Chondrocyte (in vitro differentiated cells): Measurements from ENCODE around the gene COL19A1. TPM values are rescaled to one million over a fixed set of nuclear protein-coding genes. Genes with fewer than 3 reads are reported as not detected.

Source experiments
- DNase-seq: peaks from one replicate; pipeline ENCODE4 v3.0.0; 2021; ENCODE audit warnings: mixed read lengths, low spot score
- H3K27ac Mint-ChIP-seq: one replicate; pipeline ENCODE4 v1.8.0; 2021; ENCODE audit warnings: mild to moderate bottlenecking, moderate library complexity, mixed read lengths; ENCODE audit not compliant: unreplicated experiment
- H3K27me3 Mint-ChIP-seq: 2 replicates; pipeline ENCODE4 v1.8.0; 2021; ENCODE audit warnings: low read depth, mixed read lengths
- H3K36me3 Mint-ChIP-seq: 2 replicates; pipeline ENCODE4 v1.8.0; 2021; ENCODE audit warnings: low read depth, mixed read lengths
- H3K4me1 Mint-ChIP-seq: 2 replicates; pipeline ENCODE4 v1.8.0; 2021; ENCODE audit warnings: low read depth, mild to moderate bottlenecking, mixed read lengths
- H3K4me3 Mint-ChIP-seq: one replicate; pipeline ENCODE4 v1.8.0; 2021; ENCODE audit warnings: mild to moderate bottlenecking, moderate library complexity, mixed read lengths; ENCODE audit not compliant: unreplicated experiment
- H3K9me3 Mint-ChIP-seq: 2 replicates; pipeline ENCODE4 v1.8.0; 2021; ENCODE audit warnings: low read depth, mixed read lengths
- total RNA-seq: library from RNA; stranded (reverse); gene quantifications from 3 replicates; pipeline ENCODE4 v1.2.1, GENCODE V29; 2021
- TF ChIP-seq, protein P1 (sequence below): fragments of 200-600 bp; sonication (generic); IDR thresholded peaks from 2 replicates; pipeline ENCODE4 v1.5.0; 2021; ENCODE audit warnings: antibody characterized with exemption, mild to moderate bottlenecking, moderate library complexity

The COL19A1 gene
- total RNA-seq, 1 donor from 2014 or later: 2.0 TPM

DNA sequence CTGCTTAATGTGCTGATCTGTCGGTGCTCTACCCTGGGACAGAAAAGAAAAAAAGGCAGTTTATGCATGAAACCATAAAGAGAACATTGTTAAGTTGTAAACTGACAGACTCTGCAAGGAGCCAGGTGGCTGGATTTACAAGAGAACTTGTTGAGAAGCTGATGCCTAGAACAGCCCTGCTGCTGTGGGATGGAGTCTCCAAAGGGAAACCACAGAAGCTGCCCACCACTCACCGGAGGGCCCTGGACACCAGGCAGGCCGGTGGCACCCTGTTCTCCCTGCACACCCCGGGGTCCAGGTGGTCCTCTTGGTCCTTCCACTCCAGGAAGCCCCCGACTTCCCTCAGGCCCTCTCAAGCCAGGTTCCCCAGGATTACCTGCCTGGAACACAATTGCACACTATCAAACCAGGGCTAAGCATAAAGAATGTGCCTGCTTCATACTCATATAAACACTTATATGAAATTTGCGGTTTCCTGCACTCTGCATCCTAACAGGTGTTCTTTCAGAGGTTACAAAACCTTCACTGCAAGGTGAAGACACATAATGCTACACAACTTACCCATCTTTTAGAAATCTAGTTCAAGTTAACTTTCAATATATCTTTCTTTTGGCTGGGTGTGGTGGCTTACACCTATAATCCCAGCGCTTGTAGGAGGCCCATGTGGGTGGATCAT is 368.3 kb downstream of the COL19A1 start:
- H3K27ac Mint-ChIP-seq: no peak overlapping the region

GRCh38 chr6:70236343-70236742 is 370.0 kb downstream of the COL19A1 start:
- Mint-ChIP-seq H3K4me1 (no peaks in the 10 kb centered on the region), H3K27ac (no peak overlapping the region), H3K4me3 (no peak overlapping the region), H3K9me3 (no peaks in the 10 kb centered on the region), H3K27me3 (peaks cover 4% of the 10 kb centered on the region), H3K36me3 (no peaks in the 10 kb centered on the region)
- TF ChIP-seq, protein P1, sequence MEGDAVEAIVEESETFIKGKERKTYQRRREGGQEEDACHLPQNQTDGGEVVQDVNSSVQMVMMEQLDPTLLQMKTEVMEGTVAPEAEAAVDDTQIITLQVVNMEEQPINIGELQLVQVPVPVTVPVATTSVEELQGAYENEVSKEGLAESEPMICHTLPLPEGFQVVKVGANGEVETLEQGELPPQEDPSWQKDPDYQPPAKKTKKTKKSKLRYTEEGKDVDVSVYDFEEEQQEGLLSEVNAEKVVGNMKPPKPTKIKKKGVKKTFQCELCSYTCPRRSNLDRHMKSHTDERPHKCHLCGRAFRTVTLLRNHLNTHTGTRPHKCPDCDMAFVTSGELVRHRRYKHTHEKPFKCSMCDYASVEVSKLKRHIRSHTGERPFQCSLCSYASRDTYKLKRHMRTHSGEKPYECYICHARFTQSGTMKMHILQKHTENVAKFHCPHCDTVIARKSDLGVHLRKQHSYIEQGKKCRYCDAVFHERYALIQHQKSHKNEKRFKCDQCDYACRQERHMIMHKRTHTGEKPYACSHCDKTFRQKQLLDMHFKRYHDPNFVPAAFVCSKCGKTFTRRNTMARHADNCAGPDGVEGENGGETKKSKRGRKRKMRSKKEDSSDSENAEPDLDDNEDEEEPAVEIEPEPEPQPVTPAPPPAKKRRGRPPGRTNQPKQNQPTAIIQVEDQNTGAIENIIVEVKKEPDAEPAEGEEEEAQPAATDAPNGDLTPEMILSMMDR: no peak
- DNase-seq: no peak

More for the DNA sequence above, 368.3 kb downstream of the COL19A1 start:
- TF ChIP-seq, protein P1: no peak
- Mint-ChIP-seq H3K9me3 (no peaks in the 10 kb centered on the region), H3K4me1 (no peaks in the 10 kb centered on the region), H3K27me3 (peaks cover 4% of the 10 kb centered on the region), H3K36me3 (no peaks in the 10 kb centered on the region), H3K4me3 (no peak overlapping the region)
- no peak for DNase-seq

DNA sequence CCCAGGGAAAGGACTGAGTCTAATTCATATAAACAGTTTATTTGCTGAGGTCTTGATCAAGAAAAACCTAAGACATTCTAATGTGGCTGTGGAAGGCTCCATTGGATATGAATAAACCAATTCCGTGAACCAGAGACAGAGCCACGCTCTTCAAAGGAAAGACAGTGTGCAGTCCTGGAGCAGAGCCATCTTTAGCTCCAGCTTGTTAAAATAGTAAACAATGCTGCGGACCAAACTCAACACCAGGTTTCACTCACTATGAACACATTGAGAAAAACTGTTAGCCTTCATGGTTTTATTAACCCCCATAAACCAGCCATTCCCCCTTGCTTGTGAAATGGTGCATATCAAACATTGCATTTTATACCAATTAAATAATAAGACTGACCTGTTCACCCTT is 374.7 kb downstream of the COL19A1 start:
- no peak for DNase-seq
- H3K27ac Mint-ChIP-seq: no peak overlapping the region
- H3K9me3 Mint-ChIP-seq: no peaks in the 10 kb centered on the region
- no peaks in the 10 kb centered on the region for H3K36me3 Mint-ChIP-seq
- peaks cover 4% of the 10 kb centered on the region for H3K27me3 Mint-ChIP-seq
- H3K4me1 Mint-ChIP-seq: peaks cover 9% of the 10 kb centered on the region
- no peak overlapping the region for H3K4me3 Mint-ChIP-seq
- TF ChIP-seq, protein P1: no peak

- Mint-ChIP-seq H3K4me1 (peaks cover 9% of the 10 kb centered on the region), H3K9me3 (no peaks in the 10 kb centered on the region), H3K36me3 (no peaks in the 10 kb centered on the region), H3K4me3 (no peak overlapping the region), H3K27ac (no peak overlapping the region), H3K27me3 (peaks cover under 1% of the 10 kb centered on the region)
- TF ChIP-seq, protein P1: no peak
- no peak for DNase-seq
These were observed 375.6 kb downstream of the COL19A1 start for GRCh38 chr6:70241991-70242420.

- TF ChIP-seq, protein P1: no peak
- Mint-ChIP-seq H3K4me1 (peaks cover 9% of the 10 kb centered on the region), H3K9me3 (no peaks in the 10 kb centered on the region), H3K36me3 (no peaks in the 10 kb centered on the region), H3K27me3 (peaks cover 4% of the 10 kb centered on the region), H3K27ac (no peak overlapping the region), H3K4me3 (no peak overlapping the region)
- no peak for DNase-seq
These were observed 379.8 kb downstream of the COL19A1 start for GRCh38 chr6:70246118-70246517.
